GM12891 (cell line): ENCODE measurements around the gene AJAP1.

Experiments used
- POLR2A ChIP-seq: IDR thresholded peaks from 2 replicates; pipeline ENCODE4 v1.6.1; 2011; ENCODE audit warnings: low read depth, low read length, control low read depth
- POLR2AphosphoS5 ChIP-seq: IDR thresholded peaks from 2 replicates; pipeline ENCODE4 v1.6.1; 2011; ENCODE audit warnings: low read depth, low read length, control low read depth
- POU2F2 ChIP-seq: IDR thresholded peaks from 2 replicates; pipeline ENCODE4 v1.6.1; 2011; ENCODE audit warnings: low read depth, mild to moderate bottlenecking, control low read depth, low read length, moderate library complexity
- SPI1 ChIP-seq: IDR thresholded peaks from 2 replicates; pipeline ENCODE4 v1.6.1; 2011; ENCODE audit warnings: low read depth, low read length, control low read depth
- TAF1 ChIP-seq: IDR thresholded peaks from 2 replicates; pipeline ENCODE4 v1.6.1; 2011; ENCODE audit warnings: low read depth, low read length, control low read depth

- TF ChIP-seq POLR2A, result no peak
- TF ChIP-seq POU2F2, result no peak
- TF ChIP-seq POLR2AphosphoS5, result no peak
- TF ChIP-seq SPI1, result no peak
- no peak for TF ChIP-seq TAF1
Measured at GRCh38 chr1:4767308-4767707, 112.9 kb downstream of the AJAP1 start.
